Smooth muscle cell (in vitro differentiated cells): Measurements from ENCODE around the gene C22orf39. TPM values are rescaled to one million over a fixed set of nuclear protein-coding genes. Genes with fewer than 3 reads are reported as not detected.

ENCODE experiments used
- DNase-seq: peaks from one replicate; lab custom pipeline; 2025; ENCODE audit not compliant: unreplicated experiment; lab: John Stamatoyannopoulos, UW
- H2AFZ ChIP-seq: fragments of 200-600 bp; sonication (generic); 2 replicates; pipeline ENCODE4 v1.6.0; 2016; ENCODE audit warnings: antibody characterized with exemption, low read depth, mild to moderate bottlenecking
- H3F3A ChIP-seq: fragments of 200-600 bp; sonication (generic); 2 replicates; pipeline ENCODE4 v1.6.0; 2017; ENCODE audit warnings: antibody characterized with exemption, low read depth
- H3K27ac ChIP-seq: fragments of 200-600 bp; sonication (generic); 2 replicates; pipeline ENCODE4 v1.5.1; 2016; ENCODE audit warnings: low read depth, mild to moderate bottlenecking
- H3K27me3 ChIP-seq: fragments of 200-600 bp; sonication (generic); 2 replicates; pipeline ENCODE4 v1.6.1; 2016; ENCODE audit warnings: low read depth, mild to moderate bottlenecking
- H3K36me3 ChIP-seq: fragments of 200-600 bp; sonication (generic); 2 replicates; pipeline ENCODE4 v1.5.1; 2016; ENCODE audit warnings: low read depth
- H3K4me1 ChIP-seq: fragments of 200-600 bp; sonication (generic); 2 replicates; pipeline ENCODE4 v1.5.1; 2016; ENCODE audit warnings: low read depth
- H3K4me2 ChIP-seq: fragments of 200-600 bp; sonication (generic); 2 replicates; pipeline ENCODE4 v1.6.0; 2016; ENCODE audit warnings: mild to moderate bottlenecking
- H3K4me3 ChIP-seq: fragments of 200-600 bp; sonication (generic); 2 replicates; pipeline ENCODE4 v1.5.1; 2016; ENCODE audit warnings: mild to moderate bottlenecking
- H3K79me2 ChIP-seq: fragments of 200-600 bp; sonication (generic); 2 replicates; pipeline ENCODE4 v1.6.0; 2016; ENCODE audit warnings: low read depth, mild to moderate bottlenecking
- H3K9ac ChIP-seq: fragments of 200-600 bp; sonication (generic); 2 replicates; pipeline ENCODE4 v1.6.0; 2016; ENCODE audit warnings: low read depth
- H3K9me3 ChIP-seq: fragments of 200-600 bp; sonication (generic); replicated peaks from 2 replicates; pipeline ENCODE4 v1.5.1; 2016; ENCODE audit warnings: low read depth
- H4K20me1 ChIP-seq: fragments of 200-600 bp; sonication (generic); 2 replicates; pipeline ENCODE4 v1.6.0; 2016; ENCODE audit warnings: low read depth
- WGBS: methylation state at CpG from one replicate; pipeline ENCODE4 v1.1.7; 2016; ENCODE audit warnings: low lambda C conversion rate; 5-methylcytosine and 5-hydroxymethylcytosine counted together
- polyA plus RNA-seq: library from polyadenylated mRNA; unstranded; fragments of >200 nt; fragmentation: Nextera tagmentation; extraction: Ambion mirVana; gene quantifications from 2 replicates; pipeline ENCODE4 v1.2.1, GENCODE V29; 2016
- total RNA-seq: library from RNA; depleted of rRNA; stranded (reverse); fragments of >200 nt; gene quantifications from 2 replicates; pipeline ENCODE4 v1.2.3, GENCODE V29; 2014
- TF ChIP-seq, protein P1 (sequence below): fragments of 200-600 bp; sonication (generic); IDR thresholded peaks from 2 replicates; pipeline ENCODE4 v1.5.1; 2017; ENCODE audit warnings: borderline replicate concordance, mild to moderate bottlenecking, antibody characterized with exemption; ENCODE audit not compliant: insufficient read depth, poor library complexity, severe bottlenecking

The C22orf39 gene
- total and polyA plus RNA-seq, 2 experiments from 2014 or later = 16.5 to 29.5 TPM

DNA sequence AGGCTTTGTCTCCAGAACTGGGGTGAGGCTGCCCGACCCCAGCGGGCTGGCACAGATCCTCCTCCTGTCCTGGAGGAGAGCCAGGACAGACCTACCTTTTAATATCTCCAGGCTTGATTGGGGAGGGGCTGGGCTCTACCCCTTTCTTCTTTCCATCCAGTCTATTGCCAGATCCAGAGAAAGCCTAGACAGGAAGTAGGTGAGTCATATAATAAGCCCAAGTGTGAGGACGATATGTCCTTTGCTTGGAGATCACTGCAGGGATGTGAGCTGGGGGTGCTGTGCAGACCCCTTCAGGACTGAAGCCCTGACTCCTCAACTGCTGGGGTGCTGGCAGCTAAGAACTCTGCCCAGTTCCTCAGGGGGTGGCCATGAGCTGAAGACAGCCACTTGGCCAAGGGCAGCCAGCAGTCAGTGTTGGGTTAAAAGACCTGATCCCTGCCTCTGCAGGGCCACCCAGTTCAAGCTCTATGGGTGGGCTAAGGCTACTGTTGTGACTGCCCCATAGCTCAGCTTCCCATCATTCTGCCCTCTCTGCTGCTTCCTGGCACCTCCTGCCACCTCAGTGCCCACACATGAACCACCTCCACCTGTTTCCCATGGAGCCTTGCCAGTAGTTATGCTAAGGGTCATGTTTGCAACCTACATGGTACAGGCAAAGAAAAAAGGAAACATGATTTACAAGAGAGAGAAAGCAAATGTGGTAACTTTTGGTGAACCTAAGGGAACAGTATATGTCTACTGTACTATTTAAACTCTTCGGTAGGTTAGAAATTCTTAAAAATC lies 8.3 kb upstream of the C22orf39 start:
- Histone ChIP-seq H3K36me3 (no peaks in the 10 kb centered on the region), H3F3A (no peaks in the 10 kb centered on the region), H3K79me2 (no peaks in the 10 kb centered on the region), H2AFZ (no peak overlapping the region), H3K4me1 (no peaks in the 10 kb centered on the region), H4K20me1 (no peaks in the 10 kb centered on the region), H3K4me2 (no peak overlapping the region), H3K4me3 (no peak overlapping the region), H3K9ac (no peak overlapping the region), H3K27ac (no peak overlapping the region), H3K9me3 (no peaks in the 10 kb centered on the region), H3K27me3 (no peaks in the 10 kb centered on the region)
- TF ChIP-seq, protein P1, sequence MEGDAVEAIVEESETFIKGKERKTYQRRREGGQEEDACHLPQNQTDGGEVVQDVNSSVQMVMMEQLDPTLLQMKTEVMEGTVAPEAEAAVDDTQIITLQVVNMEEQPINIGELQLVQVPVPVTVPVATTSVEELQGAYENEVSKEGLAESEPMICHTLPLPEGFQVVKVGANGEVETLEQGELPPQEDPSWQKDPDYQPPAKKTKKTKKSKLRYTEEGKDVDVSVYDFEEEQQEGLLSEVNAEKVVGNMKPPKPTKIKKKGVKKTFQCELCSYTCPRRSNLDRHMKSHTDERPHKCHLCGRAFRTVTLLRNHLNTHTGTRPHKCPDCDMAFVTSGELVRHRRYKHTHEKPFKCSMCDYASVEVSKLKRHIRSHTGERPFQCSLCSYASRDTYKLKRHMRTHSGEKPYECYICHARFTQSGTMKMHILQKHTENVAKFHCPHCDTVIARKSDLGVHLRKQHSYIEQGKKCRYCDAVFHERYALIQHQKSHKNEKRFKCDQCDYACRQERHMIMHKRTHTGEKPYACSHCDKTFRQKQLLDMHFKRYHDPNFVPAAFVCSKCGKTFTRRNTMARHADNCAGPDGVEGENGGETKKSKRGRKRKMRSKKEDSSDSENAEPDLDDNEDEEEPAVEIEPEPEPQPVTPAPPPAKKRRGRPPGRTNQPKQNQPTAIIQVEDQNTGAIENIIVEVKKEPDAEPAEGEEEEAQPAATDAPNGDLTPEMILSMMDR = no peak
- no peak for DNase-seq
- 87% methylated on average over 4 of the region's 4 CpGs for WGBS

- Histone ChIP-seq H4K20me1 (no peaks in the 10 kb centered on the region), H3K9me3 (no peaks in the 10 kb centered on the region), H3K79me2 (no peaks in the 10 kb centered on the region), H3K27ac (no peak overlapping the region), H3K4me3 (no peak overlapping the region), H3K9ac (no peak overlapping the region), H3K4me1 (no peaks in the 10 kb centered on the region), H2AFZ (no peak overlapping the region), H3K27me3 (no peaks in the 10 kb centered on the region), H3K36me3 (peaks cover 6% of the 10 kb centered on the region), H3F3A (peaks cover 2% of the 10 kb centered on the region), H3K4me2 (no peak overlapping the region)
- 100% methylated on average over 2 of the region's 2 CpGs for WGBS
- TF ChIP-seq, protein P1 = no peak
- no peak for DNase-seq
These were observed 7.5 kb upstream of the C22orf39 start for GRCh38 chr22:19455033-19455432.

- Histone ChIP-seq H3K9me3 (no peaks in the 10 kb centered on the region), H3K36me3 (peaks cover 9% of the 10 kb centered on the region), H3K9ac (no peak overlapping the region), H3F3A (peaks cover 7% of the 10 kb centered on the region), H3K4me3 (no peak overlapping the region), H3K79me2 (no peaks in the 10 kb centered on the region), H3K27me3 (no peaks in the 10 kb centered on the region), H3K4me2 (no peak overlapping the region), H3K27ac (no peak overlapping the region), H2AFZ (no peak overlapping the region), H4K20me1 (no peaks in the 10 kb centered on the region), H3K4me1 (no peaks in the 10 kb centered on the region)
- 94% methylated on average over 6 of the region's 6 CpGs for WGBS
- no peak for DNase-seq
- TF ChIP-seq, protein P1 = no peak
These were observed 6.6 kb upstream of the C22orf39 start for GRCh38 chr22:19454156-19454555.

DNA sequence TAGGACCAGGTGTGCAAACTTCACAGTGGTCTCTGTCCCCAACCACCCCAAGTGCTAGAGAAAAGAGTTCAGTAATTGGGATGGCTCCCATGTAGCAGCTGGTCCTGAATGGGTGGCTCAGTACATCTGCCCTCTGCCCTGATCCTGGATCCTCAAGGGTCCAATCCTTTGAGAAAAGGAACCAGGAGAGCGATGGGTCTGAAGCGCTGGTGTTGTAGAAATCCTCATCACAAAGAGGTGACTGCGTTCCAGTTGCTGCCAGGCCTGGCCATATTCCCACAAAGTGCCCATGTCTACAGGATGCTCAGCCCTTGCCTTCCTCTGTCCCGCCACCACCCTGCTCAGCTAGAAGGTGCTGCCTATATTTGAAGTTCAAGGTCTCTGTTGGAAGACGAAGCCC lies 6.2 kb upstream of the C22orf39 start:
- peaks cover 9% of the 10 kb centered on the region for H3K36me3 ChIP-seq
- H3K9ac ChIP-seq = no peak overlapping the region
- H2AFZ ChIP-seq = no peak overlapping the region
- peaks cover 10% of the 10 kb centered on the region for H3F3A ChIP-seq
- TF ChIP-seq, protein P1 = no peak
- no peaks in the 10 kb centered on the region for H3K9me3 ChIP-seq
- WGBS = 96% methylated on average over 5 of the region's 5 CpGs
- peaks cover under 1% of the 10 kb centered on the region for H3K4me1 ChIP-seq
- H3K4me2 ChIP-seq = no peak overlapping the region
- H3K79me2 ChIP-seq = no peaks in the 10 kb centered on the region
- no peaks in the 10 kb centered on the region for H4K20me1 ChIP-seq
- no peak for DNase-seq
- no peak overlapping the region for H3K4me3 ChIP-seq
- H3K27me3 ChIP-seq = no peaks in the 10 kb centered on the region
- no peak overlapping the region for H3K27ac ChIP-seq
